Gastroesophageal sphincter (tissue), 2 donors: ENCODE measurements around the gene PIK3C3.

Source experiments
- POLR2A ChIP-seq, 2 donors: fragments of 450-650 bp; IDR thresholded peaks; one replicate each; pipeline ENCODE4 v1.6.1; 2017; ENCODE audit warnings: antibody characterized with exemption in 2 of 2, mild to moderate bottlenecking in 2 of 2, moderate library complexity in 1 of 2
- POLR2AphosphoS5 ChIP-seq: sonication (generic); formaldehyde crosslinking; IDR thresholded peaks from one replicate; pipeline ENCODE4 v1.6.1; 2017; ENCODE audit warnings: antibody characterized with exemption

DNA sequence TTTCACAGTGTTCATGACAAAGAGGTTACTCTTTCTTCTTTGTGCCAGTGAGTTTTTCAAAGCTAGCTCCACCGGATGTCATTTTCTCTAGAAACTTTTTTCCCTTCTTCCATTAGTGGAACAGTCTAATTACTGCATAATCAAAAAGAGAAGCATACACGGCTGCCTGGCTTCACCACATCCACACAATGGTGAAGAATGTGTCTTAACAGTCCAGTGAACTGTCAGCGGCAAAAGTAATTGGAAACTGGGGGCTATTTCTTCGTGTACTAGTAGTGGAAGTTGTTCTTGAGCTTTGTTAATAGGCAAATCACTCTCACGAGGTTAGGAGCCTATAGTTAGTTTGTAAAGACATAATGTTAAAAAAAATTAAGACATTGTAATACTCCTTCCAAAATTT is 32.9 kb upstream of the PIK3C3 start:
- TF ChIP-seq POLR2AphosphoS5 (no peak), POLR2A (IDR thresholded peaks at IDR 0.05) (no peak)
